Measurements from ENCODE around the gene PRR3. TPM values are rescaled to one million over a fixed set of nuclear protein-coding genes. Genes with fewer than 3 reads are reported as not detected.

Gene PRR3
- polyA plus RNA-seq, 1 donor from 2014 or later, result 13.0 TPM

DNA sequence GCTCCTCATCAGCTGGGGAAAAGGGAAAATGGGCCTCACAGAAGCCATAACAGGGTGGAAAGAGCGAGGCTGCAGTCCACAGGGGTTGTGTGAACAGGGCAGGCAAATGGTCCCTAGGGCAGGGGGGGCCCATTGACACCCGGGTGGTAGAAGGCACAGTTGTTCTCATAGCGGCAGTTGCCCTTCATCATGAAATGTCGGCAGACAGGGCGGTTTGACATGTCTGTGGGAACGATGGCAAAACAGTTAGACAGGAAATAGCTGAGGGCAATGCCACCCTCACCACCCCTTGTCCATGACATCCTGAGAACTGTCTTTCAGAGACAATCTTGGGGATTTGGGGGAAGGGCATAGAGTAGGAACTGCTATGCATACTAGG is 44.3 kb downstream of the PRR3 start:
- no peak overlapping the region for H3K4me3 ChIP-seq (ENCODE audit: low read length)
- no peaks in the 10 kb centered on the region for H3F3A ChIP-seq (ENCODE audit: insufficient read depth, low read length, poor library complexity, severe bottlenecking)
- H3K79me2 ChIP-seq (replicated peaks; ENCODE audit: insufficient read depth, low read length), result no peaks in the 10 kb centered on the region
- no peak overlapping the region for H2AFZ ChIP-seq (ENCODE audit: low read depth, low read length)
- H4K20me1 ChIP-seq (ENCODE audit: insufficient read depth), result peaks cover 4% of the 10 kb centered on the region
- no peaks in the 10 kb centered on the region for H3K27me3 ChIP-seq (ENCODE audit: insufficient read depth, low read depth, low read length)
- TF ChIP-seq CTCF (IDR thresholded peaks at IDR 0.05; ENCODE audit: poor library complexity, severe bottlenecking) (no peak), EZH2 (IDR thresholded peaks at IDR 0.05; ENCODE audit: borderline replicate concordance, insufficient read depth, low read length, poor library complexity, severe bottlenecking) (no peak), POLR2AphosphoS5 (IDR thresholded peaks at IDR 0.05) (no peak), EP300 (conservative IDR thresholded peaks at IDR 0.05; ENCODE audit: poor library complexity, severe bottlenecking) (no peak), MXI1 (conservative IDR thresholded peaks at IDR 0.05; ENCODE audit: poor library complexity, severe bottlenecking) (no peak), RAD21 (conservative IDR thresholded peaks at IDR 0.05) (no peak), SMC3 (conservative IDR thresholded peaks at IDR 0.05; ENCODE audit: poor library complexity) (no peak), TAF1 (IDR thresholded peaks at IDR 0.05; ENCODE audit: low read depth) (no peak)
- TF ChIP-seq, protein P1, sequence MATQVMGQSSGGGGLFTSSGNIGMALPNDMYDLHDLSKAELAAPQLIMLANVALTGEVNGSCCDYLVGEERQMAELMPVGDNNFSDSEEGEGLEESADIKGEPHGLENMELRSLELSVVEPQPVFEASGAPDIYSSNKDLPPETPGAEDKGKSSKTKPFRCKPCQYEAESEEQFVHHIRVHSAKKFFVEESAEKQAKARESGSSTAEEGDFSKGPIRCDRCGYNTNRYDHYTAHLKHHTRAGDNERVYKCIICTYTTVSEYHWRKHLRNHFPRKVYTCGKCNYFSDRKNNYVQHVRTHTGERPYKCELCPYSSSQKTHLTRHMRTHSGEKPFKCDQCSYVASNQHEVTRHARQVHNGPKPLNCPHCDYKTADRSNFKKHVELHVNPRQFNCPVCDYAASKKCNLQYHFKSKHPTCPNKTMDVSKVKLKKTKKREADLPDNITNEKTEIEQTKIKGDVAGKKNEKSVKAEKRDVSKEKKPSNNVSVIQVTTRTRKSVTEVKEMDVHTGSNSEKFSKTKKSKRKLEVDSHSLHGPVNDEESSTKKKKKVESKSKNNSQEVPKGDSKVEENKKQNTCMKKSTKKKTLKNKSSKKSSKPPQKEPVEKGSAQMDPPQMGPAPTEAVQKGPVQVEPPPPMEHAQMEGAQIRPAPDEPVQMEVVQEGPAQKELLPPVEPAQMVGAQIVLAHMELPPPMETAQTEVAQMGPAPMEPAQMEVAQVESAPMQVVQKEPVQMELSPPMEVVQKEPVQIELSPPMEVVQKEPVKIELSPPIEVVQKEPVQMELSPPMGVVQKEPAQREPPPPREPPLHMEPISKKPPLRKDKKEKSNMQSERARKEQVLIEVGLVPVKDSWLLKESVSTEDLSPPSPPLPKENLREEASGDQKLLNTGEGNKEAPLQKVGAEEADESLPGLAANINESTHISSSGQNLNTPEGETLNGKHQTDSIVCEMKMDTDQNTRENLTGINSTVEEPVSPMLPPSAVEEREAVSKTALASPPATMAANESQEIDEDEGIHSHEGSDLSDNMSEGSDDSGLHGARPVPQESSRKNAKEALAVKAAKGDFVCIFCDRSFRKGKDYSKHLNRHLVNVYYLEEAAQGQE (IDR thresholded peaks at IDR 0.05; ENCODE audit: borderline replicate concordance), result no peak
- H3K36me3 ChIP-seq (ENCODE audit: insufficient read depth, low read length), result peaks cover 15% of the 10 kb centered on the region
- H3K9me2 ChIP-seq (ENCODE audit: insufficient read depth, low read length), result no peaks in the 10 kb centered on the region
- H3K27ac ChIP-seq (ENCODE audit: low read length), result no peak overlapping the region
- no peak overlapping the region for H3K4me2 ChIP-seq (ENCODE audit: low read length)
- H3K9ac ChIP-seq (ENCODE audit: low read length), result no peak overlapping the region
- H3K9me3 ChIP-seq (ENCODE audit: low read length), result no peaks in the 10 kb centered on the region

GRCh38 chr6:30601815-30602641 is 44.9 kb downstream of the PRR3 start:
- H3K27ac ChIP-seq (ENCODE audit: low read length), result no peak overlapping the region
- H3F3A ChIP-seq (ENCODE audit: insufficient read depth, low read length, poor library complexity, severe bottlenecking), result no peaks in the 10 kb centered on the region
- H3K4me3 ChIP-seq (ENCODE audit: low read length), result no peak overlapping the region
- TF ChIP-seq POLR2AphosphoS5 (IDR thresholded peaks at IDR 0.05) (peak; percentile 4), CTCF (IDR thresholded peaks at IDR 0.05; ENCODE audit: poor library complexity, severe bottlenecking) (no peak)
- H3K27me3 ChIP-seq (ENCODE audit: insufficient read depth, low read depth, low read length), result no peaks in the 10 kb centered on the region
- H3K9ac ChIP-seq (ENCODE audit: low read length), result no peak overlapping the region
- H3K9me2 ChIP-seq (ENCODE audit: insufficient read depth, low read length), result no peaks in the 10 kb centered on the region
- peaks cover 19% of the 10 kb centered on the region for H3K36me3 ChIP-seq (ENCODE audit: insufficient read depth, low read length)
- H3K4me2 ChIP-seq (ENCODE audit: low read length), result no peak overlapping the region
- no peak overlapping the region for H2AFZ ChIP-seq (ENCODE audit: low read depth, low read length)
- H4K20me1 ChIP-seq (ENCODE audit: insufficient read depth), result peaks cover 4% of the 10 kb centered on the region
- H3K79me2 ChIP-seq (replicated peaks; ENCODE audit: insufficient read depth, low read length), result no peaks in the 10 kb centered on the region
- no peaks in the 10 kb centered on the region for H3K9me3 ChIP-seq (ENCODE audit: low read length)
